Osteocyte (in vitro differentiated cells): ENCODE data around the gene CALHM3. TPM values are rescaled to one million over a fixed set of nuclear protein-coding genes. Genes with fewer than 3 reads are reported as not detected.
A peak's percentile ranks its signal among the peaks of the same experiment; 100 is the strongest.

Source experiments
- DNase-seq: peaks from one replicate; pipeline ENCODE4 v3.0.0; 2021; ENCODE audit warnings: mixed read lengths; ENCODE audit not compliant: unreplicated experiment; ENCODE audit errors: extremely low spot score
- H3K27ac Mint-ChIP-seq: one replicate; pipeline ENCODE4 v1.8.0; 2021; ENCODE audit warnings: mild to moderate bottlenecking, mixed read lengths; ENCODE audit not compliant: unreplicated experiment
- H3K27me3 Mint-ChIP-seq: one replicate; pipeline ENCODE4 v1.8.0; 2021; ENCODE audit warnings: mixed read lengths; ENCODE audit not compliant: unreplicated experiment
- H3K36me3 Mint-ChIP-seq: one replicate; pipeline ENCODE4 v1.8.0; 2021; ENCODE audit warnings: mixed read lengths; ENCODE audit not compliant: unreplicated experiment
- H3K4me1 Mint-ChIP-seq: one replicate; pipeline ENCODE4 v1.8.0; 2021; ENCODE audit warnings: mixed read lengths; ENCODE audit not compliant: unreplicated experiment
- H3K4me3 Mint-ChIP-seq: one replicate; pipeline ENCODE4 v1.8.0; 2021; ENCODE audit warnings: mild to moderate bottlenecking, moderate library complexity, mixed read lengths; ENCODE audit not compliant: unreplicated experiment
- H3K9me3 Mint-ChIP-seq: one replicate; pipeline ENCODE4 v1.8.0; 2021; ENCODE audit warnings: mixed read lengths; ENCODE audit not compliant: unreplicated experiment
- total RNA-seq: library from RNA; stranded (reverse); gene quantifications from 2 replicates; pipeline ENCODE4 v1.2.1, GENCODE V29; 2021
- TF ChIP-seq, protein P1 (sequence below): fragments of 200-600 bp; sonication (generic); IDR thresholded peaks from 2 replicates; pipeline ENCODE4 v1.5.0; 2021; ENCODE audit warnings: antibody characterized with exemption, mild to moderate bottlenecking, moderate library complexity

CALHM3 gene
- total RNA-seq, 1 donor from 2014 or later: not detected

DNA sequence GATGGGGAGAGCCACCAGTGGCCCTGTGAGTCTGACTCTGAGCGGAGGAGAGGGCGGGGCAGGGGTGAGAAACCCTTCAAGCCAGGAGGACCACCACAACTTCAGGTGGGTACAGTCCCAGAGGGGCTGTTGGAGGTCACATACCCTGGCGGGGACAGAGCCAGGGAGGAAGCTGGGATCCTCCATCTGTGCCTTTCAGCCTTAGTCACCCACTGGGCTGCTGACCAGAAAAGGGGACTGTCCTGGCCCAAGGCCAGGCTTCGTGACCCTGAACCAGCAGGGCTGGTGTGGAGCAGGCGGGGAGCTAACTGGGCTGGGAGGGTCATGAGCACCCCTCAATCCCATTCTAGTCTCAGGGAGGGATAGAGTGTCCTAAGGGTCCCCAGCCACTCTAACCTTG lies 1.5 kb upstream of the CALHM3 start:
- TF ChIP-seq, protein P1, sequence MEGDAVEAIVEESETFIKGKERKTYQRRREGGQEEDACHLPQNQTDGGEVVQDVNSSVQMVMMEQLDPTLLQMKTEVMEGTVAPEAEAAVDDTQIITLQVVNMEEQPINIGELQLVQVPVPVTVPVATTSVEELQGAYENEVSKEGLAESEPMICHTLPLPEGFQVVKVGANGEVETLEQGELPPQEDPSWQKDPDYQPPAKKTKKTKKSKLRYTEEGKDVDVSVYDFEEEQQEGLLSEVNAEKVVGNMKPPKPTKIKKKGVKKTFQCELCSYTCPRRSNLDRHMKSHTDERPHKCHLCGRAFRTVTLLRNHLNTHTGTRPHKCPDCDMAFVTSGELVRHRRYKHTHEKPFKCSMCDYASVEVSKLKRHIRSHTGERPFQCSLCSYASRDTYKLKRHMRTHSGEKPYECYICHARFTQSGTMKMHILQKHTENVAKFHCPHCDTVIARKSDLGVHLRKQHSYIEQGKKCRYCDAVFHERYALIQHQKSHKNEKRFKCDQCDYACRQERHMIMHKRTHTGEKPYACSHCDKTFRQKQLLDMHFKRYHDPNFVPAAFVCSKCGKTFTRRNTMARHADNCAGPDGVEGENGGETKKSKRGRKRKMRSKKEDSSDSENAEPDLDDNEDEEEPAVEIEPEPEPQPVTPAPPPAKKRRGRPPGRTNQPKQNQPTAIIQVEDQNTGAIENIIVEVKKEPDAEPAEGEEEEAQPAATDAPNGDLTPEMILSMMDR: no peak
- no peak overlapping the region for H3K4me3 Mint-ChIP-seq
- H3K9me3 Mint-ChIP-seq: no peaks in the 10 kb centered on the region
- peaks cover 10% of the 10 kb centered on the region for H3K4me1 Mint-ChIP-seq
- H3K27ac Mint-ChIP-seq: no peak overlapping the region
- no peaks in the 10 kb centered on the region for H3K36me3 Mint-ChIP-seq
- DNase-seq: no peak
- H3K27me3 Mint-ChIP-seq: no peaks in the 10 kb centered on the region

GRCh38 chr10:103478671-103479070 lies 369 bp downstream of the CALHM3 start:
- H3K36me3 Mint-ChIP-seq: no peaks in the 10 kb centered on the region
- DNase-seq: no peak
- H3K4me1 Mint-ChIP-seq: peaks cover 10% of the 10 kb centered on the region
- no peaks in the 10 kb centered on the region for H3K9me3 Mint-ChIP-seq
- no peak overlapping the region for H3K27ac Mint-ChIP-seq
- H3K4me3 Mint-ChIP-seq: no peak overlapping the region
- H3K27me3 Mint-ChIP-seq: no peaks in the 10 kb centered on the region
- TF ChIP-seq, protein P1: no peak

DNA sequence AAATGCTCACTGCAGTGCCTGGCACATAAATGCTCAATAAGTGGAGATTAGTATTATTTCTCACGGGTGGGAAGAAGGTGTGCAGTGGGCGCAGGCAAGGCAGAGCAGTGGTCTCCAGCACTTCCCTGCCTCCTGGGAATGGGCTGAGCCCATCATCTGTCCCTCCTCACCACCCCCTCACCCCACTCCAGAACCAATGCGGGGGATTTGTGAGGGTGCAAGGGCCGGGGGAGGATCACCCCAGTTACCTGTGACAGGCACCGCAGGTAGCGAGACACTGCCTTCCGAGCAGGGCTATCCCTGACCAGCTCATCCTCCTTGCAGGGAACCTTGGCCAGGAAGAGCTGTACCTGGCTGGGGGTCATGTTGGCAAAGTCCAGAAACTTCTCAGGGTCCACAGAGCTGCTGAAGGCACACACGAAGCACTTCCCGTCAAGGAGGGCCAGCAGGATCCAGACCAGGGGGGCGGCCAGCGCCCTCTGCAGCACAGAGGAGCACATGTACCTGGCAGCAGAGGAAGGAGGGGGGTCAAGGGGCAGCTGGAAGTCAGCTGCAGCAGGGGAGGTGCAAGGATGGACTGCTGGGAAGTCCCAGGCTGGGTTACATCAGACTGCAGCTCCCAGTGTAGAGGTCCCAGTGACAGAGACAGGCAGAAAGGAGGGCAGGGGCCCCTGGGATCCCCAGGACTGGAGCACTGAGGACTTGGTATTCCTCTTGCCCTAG lies 2.8 kb downstream of the CALHM3 start:
- peaks cover 16% of the 10 kb centered on the region for H3K4me1 Mint-ChIP-seq
- no peaks in the 10 kb centered on the region for H3K36me3 Mint-ChIP-seq
- H3K27ac Mint-ChIP-seq: no peak overlapping the region
- no peaks in the 10 kb centered on the region for H3K27me3 Mint-ChIP-seq
- DNase-seq: no peak
- TF ChIP-seq, protein P1: peak; percentile 19
- no peak overlapping the region for H3K4me3 Mint-ChIP-seq
- H3K9me3 Mint-ChIP-seq: no peaks in the 10 kb centered on the region

DNA sequence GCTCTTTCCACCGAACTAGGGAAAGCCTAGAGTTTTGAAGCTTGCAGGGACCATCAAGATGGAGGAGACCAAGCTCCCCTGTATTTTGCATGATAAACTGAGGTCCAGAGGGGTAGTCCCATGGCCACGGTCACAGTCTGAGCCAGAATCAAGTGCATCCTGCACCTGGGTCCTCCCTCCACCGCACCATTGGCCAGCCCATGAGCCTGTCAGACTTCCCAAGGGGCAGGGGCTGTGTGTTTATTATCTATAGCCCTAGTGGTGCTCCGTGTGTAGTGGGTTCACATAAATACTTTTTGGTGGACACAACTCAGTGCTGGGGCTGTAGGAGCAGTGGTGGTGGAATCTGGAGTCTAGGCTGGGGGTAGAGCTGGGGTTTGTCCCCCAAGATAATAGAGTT lies 3.6 kb downstream of the CALHM3 start:
- H3K27ac Mint-ChIP-seq: no peak overlapping the region
- no peaks in the 10 kb centered on the region for H3K27me3 Mint-ChIP-seq
- no peak overlapping the region for H3K4me3 Mint-ChIP-seq
- DNase-seq: no peak
- TF ChIP-seq, protein P1: no peak
- no peaks in the 10 kb centered on the region for H3K9me3 Mint-ChIP-seq
- no peaks in the 10 kb centered on the region for H3K36me3 Mint-ChIP-seq
- H3K4me1 Mint-ChIP-seq: peaks cover 19% of the 10 kb centered on the region

- Mint-ChIP-seq H3K27me3 (no peaks in the 10 kb centered on the region), H3K27ac (no peak overlapping the region), H3K9me3 (no peaks in the 10 kb centered on the region), H3K4me3 (no peak overlapping the region), H3K36me3 (no peaks in the 10 kb centered on the region), H3K4me1 (peaks cover 15% of the 10 kb centered on the region)
- TF ChIP-seq, protein P1: no peak
- no peak for DNase-seq
Observed at GRCh38 chr10:103474077-103474476, 5.0 kb downstream of the CALHM3 start.
